H9 (cell line): ENCODE measurements around the gene LRRN3. TPM values are rescaled to one million over a fixed set of nuclear protein-coding genes. Genes with fewer than 3 reads are reported as not detected.
A peak's percentile ranks its signal among the peaks of the same experiment; 100 is the strongest.

Experiments
- DNase-seq: peaks from one replicate; pipeline ENCODE4 v3.0.0-alpha.2; 2017
- H2AFZ ChIP-seq: one replicate; pipeline ENCODE4 v1.6.1; 2013; ENCODE audit warnings: mild to moderate bottlenecking, low read length, control low read depth, moderate library complexity
- H2AK5ac ChIP-seq: 2 replicates; pipeline ENCODE4 v1.6.1; 2013; ENCODE audit warnings: low read length, control low read depth, mixed read lengths; ENCODE audit not compliant: insufficient read length
- H2BK120ac ChIP-seq: one replicate; pipeline ENCODE4 v1.6.1; 2013; ENCODE audit warnings: low read depth, mild to moderate bottlenecking, low read length, control low read depth, inconsistent platforms; ENCODE audit not compliant: poor library complexity, severe bottlenecking
- H2BK12ac ChIP-seq: 2 replicates; pipeline ENCODE4 v1.6.1; 2013; ENCODE audit warnings: low read length, control low read depth, mixed read lengths, low read depth; ENCODE audit not compliant: insufficient read length
- H2BK15ac ChIP-seq: 2 replicates; pipeline ENCODE4 v1.6.1; 2013; ENCODE audit warnings: low read depth, low read length, control low read depth
- H2BK20ac ChIP-seq: one replicate; pipeline ENCODE4 v1.6.1; 2013; ENCODE audit warnings: low read depth, mild to moderate bottlenecking, low read length, control low read depth, inconsistent platforms; ENCODE audit not compliant: poor library complexity, severe bottlenecking
- H2BK5ac ChIP-seq: 2 replicates; pipeline ENCODE4 v1.6.1; 2013; ENCODE audit warnings: low read length, control low read depth, mixed read lengths; ENCODE audit not compliant: insufficient read length
- H3K14ac ChIP-seq: 2 replicates; pipeline ENCODE4 v1.6.1; 2013; ENCODE audit warnings: low read length, control low read depth; ENCODE audit not compliant: insufficient read depth
- H3K18ac ChIP-seq: 2 replicates; pipeline ENCODE4 v1.6.1; 2013; ENCODE audit warnings: low read depth, mild to moderate bottlenecking, mixed read lengths, low read length, control low read depth; ENCODE audit not compliant: insufficient read length
- H3K23ac ChIP-seq: 2 replicates; pipeline ENCODE4 v1.6.1; 2013; ENCODE audit warnings: low read length, control low read depth, mixed read lengths, low read depth; ENCODE audit not compliant: insufficient read length
- H3K23me2 ChIP-seq: 2 replicates; pipeline ENCODE4 v1.6.1; 2013; ENCODE audit warnings: low read depth, mild to moderate bottlenecking, mixed read lengths, low read length, control low read depth; ENCODE audit not compliant: insufficient read length, poor library complexity, severe bottlenecking
- H3K27ac ChIP-seq: 2 replicates; pipeline ENCODE4 v1.5.1; 2013; ENCODE audit warnings: low read length, control low read depth, mixed read lengths, low read depth; ENCODE audit not compliant: insufficient read length
- H3K27me3 ChIP-seq: 2 replicates; pipeline ENCODE4 v1.6.1; 2013; ENCODE audit warnings: low read length, control low read depth, inconsistent platforms; ENCODE audit not compliant: insufficient read depth
- H3K4ac ChIP-seq: 2 replicates; pipeline ENCODE4 v1.6.1; 2013; ENCODE audit warnings: low read depth, mild to moderate bottlenecking, control low read depth, inconsistent platforms, low read length, moderate library complexity
- H3K4me1 ChIP-seq: 2 replicates; pipeline ENCODE4 v1.6.1; 2013; ENCODE audit warnings: low read length, control low read depth, inconsistent platforms; ENCODE audit not compliant: insufficient read depth
- H3K4me2 ChIP-seq: 2 replicates; pipeline ENCODE4 v1.6.1; 2013; ENCODE audit warnings: low read length, control low read depth, mixed read lengths; ENCODE audit not compliant: insufficient read length, insufficient read depth
- H3K56ac ChIP-seq: 2 replicates; pipeline ENCODE4 v1.6.1; 2013; ENCODE audit warnings: low read depth, mild to moderate bottlenecking, mixed read lengths, low read length, control low read depth; ENCODE audit not compliant: insufficient read length
- H3K79me1 ChIP-seq: 2 replicates; pipeline ENCODE4 v1.6.1; 2013; ENCODE audit warnings: low read depth, mild to moderate bottlenecking, moderate library complexity, low read length, control low read depth, inconsistent platforms; ENCODE audit not compliant: insufficient read depth, poor library complexity, severe bottlenecking
- H3K79me2 ChIP-seq: 2 replicates; pipeline ENCODE4 v1.6.1; 2013; ENCODE audit warnings: low read length, control low read depth, inconsistent platforms; ENCODE audit not compliant: insufficient read depth
- H3K9ac ChIP-seq: 2 replicates; pipeline ENCODE4 v1.6.1; 2013; ENCODE audit warnings: low read length, control low read depth, mixed read lengths; ENCODE audit not compliant: insufficient read length; ENCODE audit errors: extremely low read depth
- H3K9me3 ChIP-seq: one replicate; pipeline ENCODE4 v1.6.1; 2013; ENCODE audit warnings: low read depth, low read length, inconsistent platforms; ENCODE audit not compliant: control insufficient read depth
- H3T11ph ChIP-seq: one replicate; pipeline ENCODE4 v1.6.1; 2013; ENCODE audit warnings: mild to moderate bottlenecking, low read length, control low read depth, inconsistent platforms
- H4K20me1 ChIP-seq: one replicate; pipeline ENCODE4 v1.6.1; 2013; ENCODE audit not compliant: control insufficient read depth, insufficient read length, insufficient read depth
- H4K5ac ChIP-seq: 2 replicates; pipeline ENCODE4 v1.6.1; 2013; ENCODE audit warnings: low read depth, mild to moderate bottlenecking, mixed read lengths, low read length, control low read depth; ENCODE audit not compliant: insufficient read length
- H4K8ac ChIP-seq: replicated peaks from 2 replicates; pipeline ENCODE4 v1.6.1; 2013; ENCODE audit warnings: low read length, control low read depth, mixed read lengths, low read depth; ENCODE audit not compliant: insufficient read length
- H4K91ac ChIP-seq: 2 replicates; pipeline ENCODE4 v1.6.1; 2013; ENCODE audit warnings: low read depth, mild to moderate bottlenecking, moderate library complexity, mixed read lengths, low read length, control low read depth; ENCODE audit not compliant: insufficient read length
- H3K27ac Mint-ChIP-seq, 3 experiments: 2 replicates in 2 of 3; 3 replicates in 1 of 3; pipeline ENCODE4 v1.8.0; 2020 to 2021; ENCODE audit warnings: mixed read lengths in 3 of 3, mild to moderate bottlenecking in 1 of 3, moderate library complexity in 1 of 3
- H3K27me3 Mint-ChIP-seq: 2 replicates; pipeline ENCODE4 v1.8.0; 2021; ENCODE audit warnings: low read depth, mild to moderate bottlenecking, moderate library complexity, mixed read lengths
- H3K36me3 Mint-ChIP-seq, 3 experiments: 2 replicates in 2 of 3; 3 replicates in 1 of 3; pipeline ENCODE4 v1.8.0; 2020 to 2021; ENCODE audit warnings: low read depth in 3 of 3, mixed read lengths in 3 of 3; ENCODE audit not compliant: insufficient read depth in 1 of 3
- H3K4me1 Mint-ChIP-seq, 2 experiments: 2 replicates each; pipeline ENCODE4 v1.8.0; 2020; ENCODE audit warnings: mixed read lengths in 2 of 2
- H3K4me3 Mint-ChIP-seq, 2 experiments: 2 replicates in 1 of 2; 3 replicates in 1 of 2; pipeline ENCODE4 v1.8.0; 2020 to 2021; ENCODE audit warnings: mild to moderate bottlenecking in 2 of 2, mixed read lengths in 2 of 2, moderate library complexity in 1 of 2
- H3K9me3 Mint-ChIP-seq, 2 experiments: 2 replicates in 1 of 2; 3 replicates in 1 of 2; pipeline ENCODE4 v1.8.0; 2020; ENCODE audit warnings: mild to moderate bottlenecking in 2 of 2, mixed read lengths in 2 of 2, moderate library complexity in 1 of 2
- CTCF ChIP-seq: fragments of 200-600 bp; sonication (generic); conservative IDR thresholded peaks from 3 replicates; pipeline ENCODE4 v1.8.0; 2021; ENCODE audit warnings: antibody characterized with exemption, mild to moderate bottlenecking
- WGBS: extraction: QIAGEN DNeasy Blood & Tissue Kit; methylation state at CpG from one replicate; pipeline ENCODE4 v1.1.7; 2013; ENCODE audit warnings: missing lambda C conversion rate, low lambda C conversion rate, mixed read lengths; ENCODE audit not compliant: insufficient read length; ENCODE audit errors: extremely low coverage; 5-methylcytosine and 5-hydroxymethylcytosine counted together
- total RNA-seq: library from RNA; stranded (reverse); gene quantifications from 2 replicates; pipeline ENCODE4 v1.2.1, GENCODE V29; 2021

Gene LRRN3
- total RNA-seq, 1 experiment from 2014 or later: 0.77 TPM

GRCh38 chr7:111092406-111093236, 1.7 kb downstream of the LRRN3 start:
- peaks cover 69 to 72% of the 10 kb centered on the region in 2 experiments for H3K4me1 Mint-ChIP-seq
- peak overlapping the region in 1 of 3 experiments; percentile 85; a peak in 3 of 7 replicates for H3K27ac Mint-ChIP-seq
- no peak overlapping the region for H2AFZ ChIP-seq

More at GRCh38 chr7:111092406-111093236, 1.7 kb downstream of the LRRN3 start:
- H2BK15ac ChIP-seq: no peak overlapping the region
- no peak for TF ChIP-seq CTCF
- Mint-ChIP-seq H3K27me3 (no peaks in the 10 kb centered on the region), H3K9me3 (no peaks in the 10 kb centered on the region), H3K4me3 (no peak overlapping the region), H3K36me3 (no peaks in the 10 kb centered on the region)
- no CpG with 5 or more reads among the region's 2 CpGs for WGBS
- no peak overlapping the region for H4K8ac ChIP-seq
- no peaks in the 10 kb centered on the region for H3K79me1 ChIP-seq
- DNase-seq: no peak
- no peak overlapping the region for H2BK20ac ChIP-seq
- no peak overlapping the region for H2AK5ac ChIP-seq
- H4K91ac ChIP-seq: no peak overlapping the region
- no peaks in the 10 kb centered on the region for H3K23me2 ChIP-seq
- H2BK12ac ChIP-seq: no peak overlapping the region
- H2BK120ac ChIP-seq: no peak overlapping the region
- H3K18ac ChIP-seq: no peak overlapping the region
- no peak overlapping the region for H3K27ac ChIP-seq
- no peak overlapping the region for H3K23ac ChIP-seq
- H3K4me1 ChIP-seq: peaks cover 3% of the 10 kb centered on the region; the same call in 1 of the 2 replicates
- H3K4ac ChIP-seq: no peak overlapping the region
- H3K56ac ChIP-seq: no peak overlapping the region
- H3K9me3 ChIP-seq: no peaks in the 10 kb centered on the region
- no peaks in the 10 kb centered on the region for H3K79me2 ChIP-seq
- H3K14ac ChIP-seq: no peak overlapping the region
- H4K5ac ChIP-seq: no peak overlapping the region
- no peaks in the 10 kb centered on the region for H4K20me1 ChIP-seq
- H3K27me3 ChIP-seq: no peaks in the 10 kb centered on the region
- no peak overlapping the region for H3T11ph ChIP-seq
- H2BK5ac ChIP-seq: no peak overlapping the region
- no peak overlapping the region for H3K4me2 ChIP-seq
- no peak overlapping the region for H3K9ac ChIP-seq
